GM19452 (cell line): ENCODE results near the gene SUSD6.

Experiments
- ATAC-seq: cut with Tn5 transposase; IDR thresholded peaks from one replicate; pipeline ENCODE4 v1.9.1; 2021; ENCODE audit not compliant: unreplicated experiment

SUSD6 gene

DNA sequence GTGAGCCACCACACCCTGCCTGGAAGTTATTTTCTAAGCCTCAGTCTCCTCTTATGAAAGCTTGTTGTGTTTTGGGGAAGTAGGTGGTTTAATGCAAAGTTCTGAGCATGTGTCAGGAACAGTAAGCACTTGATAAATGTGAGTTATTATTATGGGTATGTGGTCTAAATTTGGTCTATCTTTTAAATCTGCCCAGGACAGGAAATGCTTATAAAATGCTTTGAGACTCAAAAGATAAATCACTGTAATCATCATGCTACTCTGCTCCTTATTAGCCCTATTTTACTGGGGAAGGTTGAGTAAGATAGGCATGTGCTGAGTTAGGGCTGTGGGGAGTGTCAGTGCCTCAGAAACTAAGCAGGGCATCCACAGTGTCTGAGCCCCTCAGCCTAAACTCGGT lies 142.5 kb downstream of the SUSD6 start:
- ATAC-seq = no peak

GRCh38 chr14:69754487-69754886 lies 143.1 kb downstream of the SUSD6 start:
- no peak for ATAC-seq

DNA sequence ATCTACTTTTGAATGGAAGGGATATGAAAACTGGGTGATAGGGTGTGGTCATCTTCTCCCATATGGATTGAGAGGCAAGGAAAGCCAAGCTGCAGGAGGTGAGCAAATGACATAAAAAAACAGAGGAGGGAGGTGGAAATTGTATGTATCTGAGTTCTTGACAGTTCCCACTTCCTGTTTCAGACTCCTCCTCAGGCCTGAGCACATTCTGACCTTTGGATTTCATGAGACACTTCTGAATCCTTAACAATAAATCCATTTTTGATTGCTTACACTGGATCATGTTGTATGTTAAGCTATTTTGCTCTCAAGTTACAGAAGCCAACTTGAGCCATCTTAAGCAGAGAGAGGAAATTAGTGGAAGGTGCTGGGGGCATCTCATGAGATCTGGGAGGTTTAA lies 143.9 kb downstream of the SUSD6 start:
- no peak for ATAC-seq

DNA sequence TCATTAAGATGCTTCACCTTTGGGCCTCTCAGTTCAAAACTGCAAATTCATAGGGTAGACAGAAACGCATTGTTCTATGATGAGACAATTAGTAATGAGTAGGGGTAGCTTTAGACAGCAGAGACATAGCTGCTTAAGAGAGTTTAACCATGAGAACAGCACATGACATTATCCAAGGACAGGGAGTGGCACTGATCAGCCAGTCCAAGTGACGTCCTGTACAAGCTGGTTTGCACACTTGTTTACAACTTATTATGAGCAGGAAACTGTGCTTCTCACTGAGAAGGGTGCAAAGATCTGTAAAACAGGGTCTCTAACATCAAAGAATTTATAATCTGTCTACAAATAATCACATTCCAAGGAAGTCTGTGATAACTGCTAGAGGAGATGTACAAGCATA lies 144.4 kb downstream of the SUSD6 start:
- no peak for ATAC-seq

GRCh38 chr14:69756298-69756697 lies 144.9 kb downstream of the SUSD6 start:
- no peak for ATAC-seq

GRCh38 chr14:69760810-69761209 lies 149.4 kb downstream of the SUSD6 start:
- ATAC-seq = no peak

GRCh38 chr14:69763761-69764510 lies 152.5 kb downstream of the SUSD6 start:
- no peak for ATAC-seq
